Measurements from ENCODE around the gene SFTA2. TPM values are rescaled to one million over a fixed set of nuclear protein-coding genes. Genes with fewer than 3 reads are reported as not detected.

Gene SFTA2
- total and polyA plus RNA-seq, 10 of the 15 experiments (the other 5 are each of a cell fraction or from before 2014, with no cell fraction given): 0.15 to 0.92 (median 0.33) TPM; not detected in 4

GRCh38 chr6:30893666-30894065 lies 38.3 kb downstream of the SFTA2 start:
- Histone ChIP-seq H3K4me2 (ENCODE audit: control insufficient read depth, insufficient read depth) (no peak overlapping the region), H3K27me3 (replicated peaks in 1 of 2; ENCODE audit: control insufficient read depth in 2 of 2, insufficient read depth in 2 of 2, low read length in 1 of 2) (no peaks in the 10 kb centered on the region), H3K4me3 (no peak overlapping the region), H3K9ac (ENCODE audit: control insufficient read depth, insufficient read depth, low read length) (no peak overlapping the region), H3K27ac (ENCODE audit: control insufficient read depth, insufficient read depth) (no peak overlapping the region), H3K36me3 (ENCODE audit: control insufficient read depth in 2 of 2, insufficient read depth in 2 of 2, low read length in 1 of 2) (peaks cover 4 to 12% of the 10 kb centered on the region in 2 experiments; a peak in 3 of 4 replicates), H2AFZ (ENCODE audit: control insufficient read depth, low read depth, low read length) (no peak overlapping the region), H3K9me3 (replicated peaks; ENCODE audit: control insufficient read depth, insufficient read depth, low read length) (no peaks in the 10 kb centered on the region), H3K4me1 (ENCODE audit: control insufficient read depth, insufficient read depth, low read length) (no peaks in the 10 kb centered on the region), H4K20me1 (ENCODE audit: control insufficient read depth, insufficient read depth) (no peaks in the 10 kb centered on the region), H3K79me2 (ENCODE audit: control insufficient read depth, insufficient read depth, low read length) (no peaks in the 10 kb centered on the region)
- intact Hi-C loops (cut with micrococcal nuclease; ENCODE audit: unreplicated experiment): no loop called here
- ATAC-seq (no peak), FAIRE-seq (no peak), DNase-seq (ENCODE audit: low read depth, low spot score) (no peak)
- POLR2A ChIA-PET: interaction anchor here (0.6 to 0.8 kb wide), 2 partner anchors 49 to 194 kb away, joined by 3 to 6 read pairs; no protein-coding TSS in a partner anchor
- SMC1A ChIA-PET (ENCODE audit: uncharacterized antibody, unreplicated experiment): interaction anchor here (1.4 kb wide), 1 partner anchor 20 kb away, joined by 4 read pairs; the partner anchor contains the start of gene VARS2
- TF ChIP-seq BCL11A (IDR thresholded peaks at IDR 0.05; ENCODE audit: low read depth, low read length): no peak
- no peak for TF ChIP-seq JUND (IDR thresholded peaks at IDR 0.05; ENCODE audit: low read depth, low read length)
- no peak for TF ChIP-seq NFXL1 (IDR thresholded peaks at IDR 0.05; ENCODE audit: borderline replicate concordance)
- TF ChIP-seq GABPA (IDR thresholded peaks at IDR 0.05; ENCODE audit: low read depth): no peak
- TF ChIP-seq LARP7 (IDR thresholded peaks at IDR 0.05): no peak
- no peak for TF ChIP-seq BACH1 (IDR thresholded peaks at IDR 0.05; ENCODE audit: borderline replicate concordance)
- TF ChIP-seq IKZF1 (conservative IDR thresholded peaks at IDR 0.05): no peak
- CTCF ChIA-PET: no interaction called here
- RAD21 ChIA-PET (ENCODE audit: unreplicated experiment): no interaction called here
- BruUV-seq (replicated peaks): no TSS peak
- in situ Hi-C loops (cut with MboI): no loop called here
- 66% methylated on average over 8 of the region's 8 CpGs for WGBS (ENCODE audit: insufficient coverage, insufficient replicate concordance, low lambda C conversion rate, missing lambda C conversion rate)

- Histone ChIP-seq H3K79me2 (ENCODE audit: control insufficient read depth, insufficient read depth, low read length) (no peaks in the 10 kb centered on the region), H3K4me3 (no peak overlapping the region), H3K36me3 (ENCODE audit: control insufficient read depth in 2 of 2, insufficient read depth in 2 of 2, low read length in 1 of 2) (peaks cover 4 to 7% of the 10 kb centered on the region in 2 experiments; a peak in 3 of 4 replicates), H3K4me2 (ENCODE audit: control insufficient read depth, insufficient read depth) (no peak overlapping the region), H3K27me3 (replicated peaks in 1 of 2; ENCODE audit: control insufficient read depth in 2 of 2, insufficient read depth in 2 of 2, low read length in 1 of 2) (no peaks in the 10 kb centered on the region), H3K9ac (ENCODE audit: control insufficient read depth, insufficient read depth, low read length) (no peak overlapping the region), H3K27ac (ENCODE audit: control insufficient read depth, insufficient read depth) (no peak overlapping the region), H2AFZ (ENCODE audit: control insufficient read depth, low read depth, low read length) (no peak overlapping the region), H3K9me3 (replicated peaks; ENCODE audit: control insufficient read depth, insufficient read depth, low read length) (no peaks in the 10 kb centered on the region), H3K4me1 (ENCODE audit: control insufficient read depth, insufficient read depth, low read length) (no peaks in the 10 kb centered on the region), H4K20me1 (ENCODE audit: control insufficient read depth, insufficient read depth) (no peaks in the 10 kb centered on the region)
- DNase-seq (ENCODE audit: low read depth, low spot score) (no peak), ATAC-seq (no peak), FAIRE-seq (no peak)
- ChIA-PET POLR2A (no interaction called here), RAD21 (ENCODE audit: unreplicated experiment) (no interaction called here), SMC1A (ENCODE audit: uncharacterized antibody, unreplicated experiment) (no interaction called here), CTCF (no interaction called here)
- in situ Hi-C loops (cut with MboI) (no loop called here), intact Hi-C loops (cut with micrococcal nuclease; ENCODE audit: unreplicated experiment) (no loop called here)
- 67% methylated on average over 16 of the region's 16 CpGs for WGBS (ENCODE audit: insufficient coverage, insufficient replicate concordance, low lambda C conversion rate, missing lambda C conversion rate)
- no TSS peak for BruUV-seq (replicated peaks)
- no peak for TF ChIP-seq YBX1 (IDR thresholded peaks at IDR 0.05)
- TF ChIP-seq ATF7 (IDR thresholded peaks at IDR 0.05; ENCODE audit: low read depth): no peak
- no peak for TF ChIP-seq ZNF687 (IDR thresholded peaks at IDR 0.05)
- no peak for TF ChIP-seq NFXL1 (IDR thresholded peaks at IDR 0.05; ENCODE audit: borderline replicate concordance)
- TF ChIP-seq CEBPB (IDR thresholded peaks at IDR 0.05; ENCODE audit: borderline replicate concordance in 1 of 2, low read depth in 2 of 2, low read length in 2 of 2): no peak
- no peak for TF ChIP-seq POLR2A (IDR thresholded peaks at IDR 0.05; ENCODE audit: low read depth, low read length)
Measured at GRCh38 chr6:30893001-30893591, 38.9 kb downstream of the SFTA2 start.
